GM18517 (cell line): ENCODE measurements around the gene ODAM.
"Not testable (repeated sequence)": the region's sequence is repeated elsewhere in the genome, so short reads cannot be mapped to it uniquely, and the experiment has no call there.

Source experiments
- ATAC-seq: cut with Tn5 transposase; IDR thresholded peaks from one replicate; pipeline ENCODE4 v1.9.1; 2021; ENCODE audit warnings: mild to moderate bottlenecking, moderate library complexity; ENCODE audit not compliant: unreplicated experiment

Gene ODAM, protein sequence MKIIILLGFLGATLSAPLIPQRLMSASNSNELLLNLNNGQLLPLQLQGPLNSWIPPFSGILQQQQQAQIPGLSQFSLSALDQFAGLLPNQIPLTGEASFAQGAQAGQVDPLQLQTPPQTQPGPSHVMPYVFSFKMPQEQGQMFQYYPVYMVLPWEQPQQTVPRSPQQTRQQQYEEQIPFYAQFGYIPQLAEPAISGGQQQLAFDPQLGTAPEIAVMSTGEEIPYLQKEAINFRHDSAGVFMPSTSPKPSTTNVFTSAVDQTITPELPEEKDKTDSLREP

DNA sequence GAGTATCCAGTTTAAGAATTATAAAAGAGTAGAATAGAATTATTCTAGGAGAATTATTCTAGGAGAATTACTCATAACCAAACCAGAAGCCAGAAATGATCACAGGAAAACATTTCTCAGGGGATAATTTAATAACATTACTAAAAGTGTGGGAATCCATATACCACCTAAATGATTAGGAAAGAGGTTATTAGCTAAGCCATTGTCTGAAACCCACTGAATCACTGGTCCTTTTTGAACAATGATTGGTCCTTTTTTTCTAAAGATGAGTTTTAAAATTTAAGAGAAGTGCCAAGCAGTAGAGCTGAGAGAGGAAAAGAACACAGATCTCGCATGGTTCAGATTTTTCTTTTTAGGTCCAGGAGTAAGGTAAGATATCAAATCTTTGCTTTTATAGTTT lies at the start of gene ODAM:
ODAM (plus strand) TSS at position 301 of the 400 bp plus-strand sequence. CDS start 819 bp downstream, outside the sequence.
- no peak for ATAC-seq

DNA sequence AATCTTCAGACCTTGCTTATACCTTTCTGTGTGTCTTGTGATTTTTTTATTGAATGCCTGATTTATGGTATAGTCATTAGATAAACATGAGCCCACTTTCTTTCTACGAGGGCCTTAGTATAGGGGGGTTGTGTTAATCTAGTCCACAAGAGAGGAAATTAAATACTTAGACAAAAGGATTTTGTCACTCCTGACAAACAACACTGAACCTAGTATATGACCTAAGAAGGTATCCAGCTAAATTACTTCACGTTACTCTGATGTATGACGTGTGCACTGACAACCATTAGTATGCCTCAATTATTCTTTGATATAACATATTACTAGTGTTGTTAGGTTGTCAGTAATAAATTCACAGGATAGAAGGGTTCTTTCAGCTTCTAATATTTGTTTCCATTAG lies 44.3 kb upstream of the ODAM start:
- no peak for ATAC-seq

DNA sequence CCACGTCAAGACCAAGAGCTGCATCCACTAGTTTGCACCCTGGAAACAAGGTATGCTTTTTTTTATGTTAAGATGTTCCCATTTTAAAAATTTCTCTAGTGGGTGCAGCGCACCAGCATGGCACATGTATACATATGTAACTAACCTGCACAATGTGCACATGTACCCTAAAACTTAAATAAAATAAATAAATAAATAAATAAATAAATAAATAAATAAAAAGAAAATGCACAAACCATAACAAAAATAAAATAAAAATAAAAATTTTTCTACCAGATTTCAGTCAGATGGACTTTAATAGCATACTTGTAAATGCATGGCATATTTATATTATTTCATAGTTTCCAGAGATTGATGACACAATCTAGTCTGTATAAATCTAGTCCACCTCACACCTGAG lies 43.4 kb upstream of the ODAM start:
- ATAC-seq, result no peak

- no peak for ATAC-seq
These were observed 41.6 kb upstream of the ODAM start, which contains the start of gene PRR27 for GRCh38 chr4:70153937-70154336. Gene PRR27, plus strand, starts transcription at chr4:70154237. Its CDS starts 139 bp downstream, at chr4:70154376.

- no peak for ATAC-seq
These were observed 36.9 kb upstream of the ODAM start for GRCh38 chr4:70158576-70158975.

GRCh38 chr4:70177090-70177489 lies 18.4 kb upstream of the ODAM start:
- ATAC-seq, result no peak

DNA sequence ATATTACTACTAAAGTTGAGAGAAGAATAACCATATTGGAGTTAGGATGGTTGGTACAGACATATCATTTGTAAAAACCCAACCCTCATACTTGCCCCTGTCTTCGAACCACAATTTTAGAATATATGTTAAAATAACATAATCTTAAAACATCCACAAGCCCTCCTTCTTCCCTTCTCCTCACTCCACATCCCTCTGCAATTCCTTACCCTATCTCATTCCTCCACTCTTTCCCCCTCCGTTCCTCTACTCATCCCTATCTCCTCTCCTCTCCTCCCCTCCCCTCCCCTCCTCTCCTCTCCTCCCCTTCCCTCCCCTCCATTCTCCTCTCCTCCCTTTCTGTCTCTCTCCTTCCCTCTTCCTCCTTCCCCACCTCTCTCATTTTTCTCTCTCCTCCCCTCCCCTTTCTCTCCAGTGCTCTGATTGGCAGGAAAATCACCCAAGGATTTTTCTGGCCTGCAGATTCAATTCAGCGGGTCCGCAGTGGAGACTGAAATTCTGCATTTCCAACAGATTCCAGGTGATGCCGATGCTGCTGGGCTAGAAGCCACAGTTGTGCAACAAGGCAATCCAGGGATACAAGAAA lies 17.4 kb upstream of the ODAM start:
- ATAC-seq, result no peak

GRCh38 chr4:70179811-70180210 lies 15.7 kb upstream of the ODAM start:
- no peak for ATAC-seq

DNA sequence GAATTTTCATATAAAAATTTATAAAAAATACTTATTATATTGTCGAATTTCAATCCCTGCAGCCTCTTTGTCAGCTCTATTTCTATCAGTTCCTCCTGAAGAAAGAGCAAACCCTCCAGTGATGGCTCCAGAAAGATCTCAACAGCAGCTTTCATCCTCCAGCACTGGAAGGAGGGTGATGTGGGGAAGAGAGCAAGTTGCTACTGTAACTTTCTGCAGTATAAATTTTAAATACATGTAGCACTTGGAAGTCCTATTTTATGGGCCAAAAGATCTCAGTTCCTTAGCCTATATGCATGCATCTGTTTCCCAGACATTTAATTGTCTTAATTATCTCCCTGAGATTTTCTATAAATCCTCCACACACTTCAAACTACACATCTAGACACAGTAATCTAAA lies 13.7 kb upstream of the ODAM start:
- ATAC-seq, result no peak

GRCh38 chr4:70182517-70183167 lies 12.9 kb upstream of the ODAM start:
- ATAC-seq, result no peak

DNA sequence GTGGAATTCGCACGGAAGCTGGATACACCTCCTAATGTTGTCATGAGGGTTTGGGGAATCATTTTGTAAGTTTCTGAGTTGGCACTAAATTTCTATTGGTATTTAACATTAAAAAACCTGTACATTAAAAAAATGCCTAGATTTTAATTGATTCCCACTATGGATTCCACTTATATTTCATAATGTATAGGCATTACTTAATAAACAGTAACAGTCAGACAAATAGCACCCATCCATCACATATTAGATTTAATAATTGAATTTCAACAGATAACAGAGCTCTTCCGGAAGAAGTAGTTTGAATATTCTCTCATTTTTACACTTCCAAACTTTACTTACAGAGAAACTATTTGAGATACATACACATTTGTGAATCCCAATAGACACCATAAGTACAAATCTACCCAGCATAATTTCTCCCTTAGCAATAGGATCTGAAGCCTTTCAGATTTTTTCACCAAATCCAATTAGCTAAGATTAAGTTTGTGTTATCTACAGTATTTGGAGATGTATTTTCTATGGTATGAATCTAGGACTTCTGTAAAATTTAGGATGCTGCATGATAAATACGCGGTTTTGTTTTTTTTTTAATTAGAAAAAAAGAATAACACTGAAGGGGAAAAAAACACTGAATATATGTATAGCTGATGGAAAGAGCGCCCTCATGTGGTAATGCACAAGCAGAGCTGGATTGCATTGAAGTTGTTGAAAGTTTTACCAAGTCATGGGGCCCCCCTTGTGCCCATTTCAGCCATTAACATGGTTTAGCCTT lies 12.2 kb upstream of the ODAM start:
- no peak for ATAC-seq

DNA sequence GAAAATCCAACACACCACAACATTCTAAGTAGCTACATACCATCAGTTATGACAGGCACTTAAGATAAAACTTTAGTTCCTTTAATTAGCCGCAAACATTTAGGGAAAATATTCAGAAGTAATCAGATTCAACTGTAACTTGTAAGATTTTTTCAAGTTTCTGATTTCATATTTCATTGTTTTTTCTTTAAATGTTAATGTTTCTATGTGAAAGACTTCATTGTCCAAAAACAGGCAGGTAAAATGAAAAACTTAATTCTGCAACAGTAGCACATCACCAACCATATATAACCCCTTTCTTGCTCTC lies 11.6 kb upstream of the ODAM start:
- ATAC-seq, result no peak

DNA sequence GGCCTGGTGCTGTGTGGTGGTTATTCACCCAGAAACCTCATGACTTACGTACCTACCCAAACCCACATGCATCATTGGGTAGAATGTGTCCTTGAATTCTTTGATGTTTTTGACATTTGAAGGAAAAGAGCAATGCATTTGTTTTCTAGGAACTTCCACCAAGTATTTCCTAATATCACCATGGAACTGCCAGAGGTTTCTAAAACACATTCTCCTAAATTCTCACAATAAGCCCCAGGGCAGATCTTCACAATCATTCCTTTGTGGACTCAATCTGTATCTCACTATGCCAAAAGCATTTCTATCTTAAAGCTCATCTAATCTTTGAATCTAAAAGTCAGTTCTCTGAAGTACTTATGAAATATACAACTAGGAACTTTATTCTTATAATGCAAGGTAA lies 8.3 kb upstream of the ODAM start:
- ATAC-seq, result no peak

GRCh38 chr4:70190579-70190978 lies 4.9 kb upstream of the ODAM start:
- ATAC-seq, result no peak

DNA sequence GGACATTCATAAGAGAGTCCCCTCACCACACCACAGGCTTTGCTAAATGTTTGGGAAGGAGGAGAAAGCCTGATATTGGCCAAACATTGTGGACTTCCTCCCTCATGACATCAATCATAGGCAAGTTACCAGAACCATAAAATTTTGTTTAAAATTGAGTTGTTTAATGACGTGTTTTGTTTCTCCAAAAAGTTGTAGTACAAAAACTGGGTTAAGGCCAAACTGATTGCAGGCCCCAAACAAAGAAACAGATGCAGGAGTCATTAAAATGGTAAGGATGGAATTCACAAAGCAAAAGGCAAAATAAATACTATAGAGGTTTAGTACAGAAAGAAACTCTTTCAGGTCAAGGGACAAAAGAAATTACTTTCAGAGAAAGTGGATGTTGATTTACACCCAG lies 3.9 kb upstream of the ODAM start:
- ATAC-seq, result no peak

- no peak for ATAC-seq
These were observed 2.6 kb upstream of the ODAM start for GRCh38 chr4:70192895-70193294.

- no peak for ATAC-seq
These were observed 1.3 kb downstream of the ODAM start for GRCh38 chr4:70196857-70197256.

- no peak for ATAC-seq
These were observed 2.3 kb downstream of the ODAM start for GRCh38 chr4:70197842-70198241.

- ATAC-seq, result no peak
These were observed 8.1 kb downstream of the ODAM start for GRCh38 chr4:70203601-70204000.

- ATAC-seq, result not testable (repeated sequence)
These were observed 17.2 kb downstream of the ODAM start for GRCh38 chr4:70212752-70213151.

DNA sequence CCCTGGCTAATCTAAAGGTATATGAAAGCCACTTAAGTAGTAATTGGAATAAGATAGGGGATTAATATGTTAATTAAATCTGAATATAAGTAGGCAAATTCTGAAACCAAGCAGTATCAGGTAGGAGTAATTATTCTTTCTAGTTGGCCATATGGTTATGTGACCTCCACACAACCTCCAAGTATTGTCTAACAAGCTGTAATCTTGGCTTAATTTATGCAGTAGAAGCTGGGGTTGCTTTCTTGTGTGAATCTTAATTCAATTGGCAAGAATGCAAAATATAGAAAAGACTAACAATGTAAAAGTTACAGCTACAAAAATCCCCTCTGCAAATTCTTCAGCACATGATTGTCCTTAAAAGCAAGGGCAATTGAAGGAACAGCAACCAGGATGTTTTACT lies 20.6 kb downstream of the ODAM start:
- ATAC-seq, result not testable (repeated sequence)

DNA sequence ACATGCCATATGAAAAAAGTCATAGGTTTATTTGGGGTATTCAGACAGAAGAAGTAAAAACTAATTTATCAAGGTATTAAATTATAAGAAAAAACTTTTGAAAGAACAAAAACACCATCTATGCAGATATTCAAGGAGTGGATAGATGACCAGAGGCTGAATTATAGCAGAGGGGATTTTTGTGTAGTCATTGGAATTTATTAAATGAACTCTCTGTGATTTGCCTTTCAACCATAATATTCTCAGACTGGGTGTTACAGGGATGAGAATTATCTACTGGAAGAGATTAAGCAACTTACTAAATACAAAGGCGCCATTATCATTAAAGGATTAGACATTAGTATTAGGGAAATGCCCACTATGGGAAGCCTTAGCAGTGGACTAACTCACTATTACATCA lies 21.0 kb downstream of the ODAM start:
- not testable (repeated sequence) for ATAC-seq
